GM18907 (cell line): ENCODE data around the gene SPDEF.

Source experiments
- ATAC-seq: cut with Tn5 transposase; IDR thresholded peaks from one replicate; pipeline ENCODE4 v1.9.1; 2021; ENCODE audit warnings: mild to moderate bottlenecking, moderate library complexity; ENCODE audit not compliant: unreplicated experiment

SPDEF gene

DNA sequence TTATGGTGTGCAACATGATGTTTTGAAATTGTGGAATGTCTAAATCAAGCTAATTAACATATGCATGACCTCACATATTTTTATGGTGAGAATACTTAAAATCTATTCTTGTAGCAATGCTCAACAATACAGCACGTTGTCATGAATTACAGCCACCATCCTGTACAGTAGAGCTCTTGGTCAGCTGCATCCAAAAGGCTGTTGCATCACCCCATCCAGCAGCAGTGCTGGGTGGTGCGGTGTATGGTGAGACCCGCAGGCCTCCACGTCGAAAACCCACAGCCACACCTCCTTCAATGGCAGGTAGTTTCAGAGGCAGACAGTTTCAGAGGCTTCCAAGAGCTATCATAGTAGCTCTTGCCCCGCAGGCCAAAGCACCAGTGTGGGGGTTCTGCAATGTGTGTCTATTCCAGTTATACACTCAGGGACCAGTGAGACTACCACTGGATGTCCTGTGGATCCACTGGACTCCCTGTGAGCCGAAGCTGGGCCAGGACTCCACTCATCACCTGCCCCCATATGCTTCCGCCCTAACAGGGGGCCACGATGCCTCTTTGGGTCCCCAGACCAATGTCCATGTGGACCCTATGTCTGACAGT, 66.8 kb downstream of the SPDEF start:
- ATAC-seq: no peak
